IMR-90 (cell line): Measurements from ENCODE around the gene PTGS1. TPM values are rescaled to one million over a fixed set of nuclear protein-coding genes. Genes with fewer than 3 reads are reported as not detected.

Experiments
- ATAC-seq: fragments of 200-7000 bp; cut with Tn5 transposase; 2 replicates; pipeline ENCODE4 v1.9.1; 2020; ENCODE audit warnings: low read depth, mild to moderate bottlenecking, moderate library complexity
- BruUV-seq: library from RNA; stranded (reverse); fragments of 400-500 nt; replicated peaks from 2 replicates; lab custom pipeline; 2021; lab: Mats Ljungman, UMichigan
- CTCF ChIA-PET: fragments of 300-600 bp; formaldehyde crosslinking; extraction: SDS; loops from one replicate; lab custom pipeline; 2021; ENCODE audit warnings: antibody characterized with exemption; lab: Yijun Ruan, JAX
- POLR2A ChIA-PET: fragments of 300-600 bp; sonication (Branson Sonifier 250); formaldehyde crosslinking; loops from one replicate; lab custom pipeline; 2022; ENCODE audit warnings: antibody characterized with exemption; ENCODE audit not compliant: unreplicated experiment; lab: Charles Lee
- DNase-seq: peaks from one replicate; pipeline ENCODE4 v3.0.0; 2013
- H2AFZ ChIP-seq: replicated peaks from 2 replicates; pipeline ENCODE3; 2013; ENCODE audit warnings: low read length, mild to moderate bottlenecking; ENCODE audit not compliant: poor library complexity
- H2AK5ac ChIP-seq: 2 replicates; pipeline ENCODE4 v1.6.1; 2013; ENCODE audit warnings: low read depth, low read length, inconsistent platforms
- H2AK9ac ChIP-seq: replicated peaks from 2 replicates; pipeline ENCODE3; 2013; ENCODE audit warnings: mild to moderate bottlenecking, low read depth, low read length, moderate library complexity; ENCODE audit not compliant: poor library complexity
- H2BK120ac ChIP-seq: 2 replicates; pipeline ENCODE4 v1.6.1; 2013; ENCODE audit warnings: low read depth, low read length, inconsistent platforms
- H2BK15ac ChIP-seq: 3 replicates; pipeline ENCODE4 v1.6.1; 2013; ENCODE audit warnings: low read depth, low read length, inconsistent platforms
- H2BK20ac ChIP-seq: 2 replicates; pipeline ENCODE4 v1.6.1; 2013; ENCODE audit warnings: low read depth, mild to moderate bottlenecking, inconsistent platforms, low read length, moderate library complexity
- H2BK5ac ChIP-seq: 2 replicates; pipeline ENCODE4 v1.6.1; 2013; ENCODE audit warnings: mild to moderate bottlenecking, low read depth, low read length, inconsistent platforms; ENCODE audit not compliant: poor library complexity, severe bottlenecking
- H3K14ac ChIP-seq: replicated peaks from 2 replicates; pipeline ENCODE4 v1.6.1; 2013; ENCODE audit warnings: low read depth, low read length, inconsistent platforms
- H3K18ac ChIP-seq: 2 replicates; pipeline ENCODE4 v1.6.1; 2013; ENCODE audit warnings: low read depth, low read length, control low read depth
- H3K23ac ChIP-seq: 2 replicates; pipeline ENCODE4 v1.6.1; 2013; ENCODE audit warnings: low read depth, low read length, inconsistent platforms
- H3K27ac ChIP-seq: 2 replicates; pipeline ENCODE4 v1.5.1; 2013; ENCODE audit warnings: mild to moderate bottlenecking, control low read depth, low read length; ENCODE audit not compliant: insufficient read depth
- H3K27me3 ChIP-seq: 2 replicates; pipeline ENCODE4 v1.6.1; 2013; ENCODE audit warnings: low read length; ENCODE audit not compliant: control insufficient read depth, insufficient read depth
- H3K36me3 ChIP-seq: 2 replicates; pipeline ENCODE4 v1.6.1; 2013; ENCODE audit warnings: low read length, mixed read lengths; ENCODE audit not compliant: control insufficient read depth, insufficient read depth
- H3K4ac ChIP-seq: 2 replicates; pipeline ENCODE4 v1.6.1; 2013; ENCODE audit warnings: low read depth, low read length, inconsistent platforms
- H3K4me1 ChIP-seq: 2 replicates; pipeline ENCODE4 v1.6.1; 2013; ENCODE audit warnings: low read length, mixed read lengths; ENCODE audit not compliant: control insufficient read depth, insufficient read depth
- H3K4me2 ChIP-seq: 2 replicates; pipeline ENCODE4 v1.6.1; 2013; ENCODE audit warnings: low read depth, mild to moderate bottlenecking, control low read depth, low read length, moderate library complexity
- H3K4me3 ChIP-seq: 2 replicates; pipeline ENCODE4 v1.5.1; 2013; ENCODE audit warnings: low read depth, mild to moderate bottlenecking, control low read depth, low read length, moderate library complexity; ENCODE audit not compliant: insufficient read depth
- H3K56ac ChIP-seq: 2 replicates; pipeline ENCODE4 v1.6.1; 2013; ENCODE audit warnings: low read length, inconsistent platforms; ENCODE audit not compliant: insufficient read depth; ENCODE audit errors: extremely low read depth
- H3K79me1 ChIP-seq, 2 experiments: 2 replicates each; pipeline ENCODE4 v1.6.1; 2013; ENCODE audit warnings: low read length in 2 of 2, inconsistent platforms in 1 of 2, low read depth in 1 of 2
- H3K9ac ChIP-seq: 2 replicates; pipeline ENCODE4 v1.6.1; 2013; ENCODE audit warnings: low read depth, low read length, control low read depth
- H3K9me1 ChIP-seq: 2 replicates; pipeline ENCODE4 v1.6.1; 2013; ENCODE audit warnings: low read length, inconsistent platforms; ENCODE audit not compliant: insufficient read depth
- H3K9me3 ChIP-seq: 2 replicates; pipeline ENCODE4 v1.6.1; 2013; ENCODE audit warnings: low read length; ENCODE audit not compliant: control insufficient read depth, insufficient read depth
- H4K20me1 ChIP-seq: 2 replicates; pipeline ENCODE4 v1.6.1; 2013; ENCODE audit warnings: low read length, inconsistent platforms; ENCODE audit not compliant: insufficient read depth
- H4K5ac ChIP-seq: 2 replicates; pipeline ENCODE4 v1.6.1; 2013; ENCODE audit warnings: mild to moderate bottlenecking, low read depth, low read length, control low read depth
- H4K8ac ChIP-seq, 2 experiments: 2 replicates each; pipeline ENCODE4 v1.6.1; 2013; ENCODE audit warnings: low read depth in 2 of 2, low read length in 2 of 2, control low read depth in 1 of 2, inconsistent platforms in 1 of 2
- H4K91ac ChIP-seq: 2 replicates; pipeline ENCODE4 v1.6.1; 2013; ENCODE audit warnings: low read depth, low read length, inconsistent platforms; ENCODE audit not compliant: insufficient read depth
- CEBPB ChIP-seq: IDR thresholded peaks from 2 replicates; pipeline ENCODE4 v1.6.1; 2012; ENCODE audit warnings: low read depth, low read length, improper control_type of control experiment
- CTCF ChIP-seq: conservative IDR thresholded peaks from 2 replicates; pipeline ENCODE4 v1.5.1; 2012; ENCODE audit warnings: mild to moderate bottlenecking, low read depth, low read length, improper control_type of control experiment
- ELK1 ChIP-seq: fragments of 150-350 bp; IDR thresholded peaks from 2 replicates; pipeline ENCODE4 v1.6.1; 2016; ENCODE audit warnings: low read depth, mild to moderate bottlenecking, low read length, moderate library complexity, borderline replicate concordance
- FOS ChIP-seq: fragments of 150-350 bp; IDR thresholded peaks from 2 replicates; pipeline ENCODE4 v1.6.1; 2016; ENCODE audit warnings: low read depth, low read length
- MAZ ChIP-seq: IDR thresholded peaks from 2 replicates; pipeline ENCODE4 v1.6.1; 2012; ENCODE audit warnings: low read depth, mild to moderate bottlenecking, low read length, improper control_type of control experiment, moderate library complexity, borderline replicate concordance
- NFE2L2 ChIP-seq: fragments of 150-350 bp; IDR thresholded peaks from 2 replicates; pipeline ENCODE4 v1.6.1; 2016; ENCODE audit warnings: low read depth, mild to moderate bottlenecking, low read length
- POLR2A ChIP-seq: IDR thresholded peaks from 2 replicates; pipeline ENCODE4 v1.6.1; 2012; ENCODE audit warnings: mild to moderate bottlenecking, low read depth, low read length
- RAD21 ChIP-seq: IDR thresholded peaks from 2 replicates; pipeline ENCODE4 v1.6.1; 2012; ENCODE audit warnings: low read length, improper control_type of control experiment
- WGBS, 2 experiments: methylation state at CpG; one replicate each; pipeline versions ENCODE4 v1.1.5 to v1.1.7; 2013; ENCODE audit warnings: missing lambda C conversion rate in 2 of 2; ENCODE audit not compliant: insufficient read length in 1 of 2; ENCODE audit errors: extremely low coverage in 2 of 2; 5-methylcytosine and 5-hydroxymethylcytosine counted together
- dilution Hi-C: fragments of 300-500 bp; cut with HindIII; formaldehyde crosslinking; loops from one replicate; pipeline ENCODE4 v1.14.3; 2018; ENCODE audit warnings: low sequenced_read_pairs; ENCODE audit not compliant: unreplicated experiment
- in situ Hi-C: fragments of 300-500 bp; cut with MboI; formaldehyde crosslinking; loops from 3 replicates; pipeline ENCODE4 v1.14.3; 2019; ENCODE audit warnings: low sequenced_read_pairs, inconsistent platforms, mixed read lengths
- intact Hi-C: fragments of 100-400 bp; cut with micrococcal nuclease; formaldehyde crosslinking; loops from 2 replicates; pipeline ENCODE4 v1.10.0; 2022
- polyA plus RNA-seq, 3 experiments: library from polyadenylated mRNA; depleted of rRNA; stranded (reverse); fragments of >200 nt; gene quantifications; 2 replicates each; pipeline ENCODE4 v1.2.3, GENCODE V29; 2012; ENCODE audit warnings: low replicate concordance in 1 of 3
- total RNA-seq: library from RNA; depleted of rRNA; stranded (reverse); fragments of >200 nt; gene quantifications from 2 replicates; pipeline ENCODE4 v1.2.3, GENCODE V29; 2012
- TF ChIP-seq, protein P1 (sequence below): fragments of 150-350 bp; IDR thresholded peaks from 2 replicates; pipeline ENCODE4 v1.6.1; 2017; ENCODE audit warnings: mild to moderate bottlenecking, antibody characterized with exemption, low read length, low read depth

Gene PTGS1
- total and polyA plus RNA-seq, 2 of the 4 experiments (the other 2 are of a cell fraction): 24.7 to 38.3 TPM

- Histone ChIP-seq H2AK5ac (peak overlapping the region; percentile 95), H3K4ac (peak overlapping the region; percentile 88), H3K18ac (peak overlapping the region; percentile 14), H2BK20ac (peak overlapping the region; percentile 40), H3K9ac (peak overlapping the region; percentile 3; the same call in 1 of the 2 replicates), H2BK120ac (peak overlapping the region; percentile 96), H2AFZ (peak overlapping the region; percentile 69), H4K91ac (peak overlapping the region; percentile 74), H2AK9ac (peak overlapping the region; percentile 31), H3K4me2 (peak overlapping the region; percentile 11), H2BK15ac (peak overlapping the region; percentile 41; the same call in 1 of the 3 replicates), H2BK5ac (peak overlapping the region; percentile 69), H3K4me3 (no peak overlapping the region), H3K9me1 (peaks cover 36% of the 10 kb centered on the region), H3K4me1 (peaks cover 39% of the 10 kb centered on the region), H3K9me3 (peaks cover 3% of the 10 kb centered on the region; the same call in 1 of the 2 replicates), H3K79me1 (peaks cover 17 to 64% of the 10 kb centered on the region in 2 experiments; a peak in 3 of 4 replicates), H3K23ac (peak overlapping the region; percentile 67), H3K36me3 (peaks cover 38% of the 10 kb centered on the region), H3K27me3 (no peaks in the 10 kb centered on the region), H3K27ac (peak overlapping the region; percentile 76), H4K8ac (peak overlapping the region; percentile 26 to 90), H4K20me1 (no peaks in the 10 kb centered on the region), H3K56ac (no peak overlapping the region), H4K5ac (peak overlapping the region; percentile 22), H3K14ac (peak overlapping the region; percentile 70)
- CTCF ChIA-PET: interaction anchor here (0.6 kb wide), 1 partner anchor 1818 kb away, joined by 6 read pairs; no protein-coding TSS in a partner anchor
- dilution Hi-C loops: no loop called here
- no TSS peak for BruUV-seq
- peak; percentile 36 for DNase-seq
- WGBS, 2 experiments: 94% methylated on average over 8 of the region's 24 CpGs; no CpG with 5 or more reads in 1 of the 2 experiments
- no peak for ATAC-seq
- intact Hi-C loops: no loop called here
- POLR2A ChIA-PET: no interaction called here
- TF ChIP-seq, protein P1, sequence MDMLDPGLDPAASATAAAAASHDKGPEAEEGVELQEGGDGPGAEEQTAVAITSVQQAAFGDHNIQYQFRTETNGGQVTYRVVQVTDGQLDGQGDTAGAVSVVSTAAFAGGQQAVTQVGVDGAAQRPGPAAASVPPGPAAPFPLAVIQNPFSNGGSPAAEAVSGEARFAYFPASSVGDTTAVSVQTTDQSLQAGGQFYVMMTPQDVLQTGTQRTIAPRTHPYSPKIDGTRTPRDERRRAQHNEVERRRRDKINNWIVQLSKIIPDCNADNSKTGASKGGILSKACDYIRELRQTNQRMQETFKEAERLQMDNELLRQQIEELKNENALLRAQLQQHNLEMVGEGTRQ: no peak
- TF ChIP-seq FOS: no peak
- TF ChIP-seq RAD21: no peak
- TF ChIP-seq POLR2A: no peak
- no peak for TF ChIP-seq CEBPB
- no peak for TF ChIP-seq ELK1
- no peak for TF ChIP-seq CTCF
- TF ChIP-seq MAZ: no peak
- no peak for TF ChIP-seq NFE2L2
- in situ Hi-C loops: loop anchor here (10.0 kb wide), 1 partner anchor 437 kb away; no protein-coding TSS in a partner anchor
Measured at GRCh38 chr9:122377241-122378164, 6.7 kb downstream of the PTGS1 start.
